GM19324 (cell line): ENCODE measurements around the gene SAMD3.
"Not testable (repeated sequence)": the region's sequence is repeated elsewhere in the genome, so short reads cannot be mapped to it uniquely, and the experiment has no call there.

Experiments used
- ATAC-seq: cut with Tn5 transposase; IDR thresholded peaks from one replicate; pipeline ENCODE4 v1.9.1; 2021; ENCODE audit warnings: mild to moderate bottlenecking, moderate library complexity; ENCODE audit not compliant: unreplicated experiment, low FRiP score

The SAMD3 gene

GRCh38 chr6:130222775-130223174 lies at the start of gene SAMD3:
Gene SAMD3, minus strand, starts transcription at chr6:130222951. Its CDS starts 7,678 bp downstream, at chr6:130215273.
- ATAC-seq: no peak

GRCh38 chr6:130269969-130270635 lies 47.4 kb upstream of the SAMD3 start:
- ATAC-seq: peak; percentile 90

GRCh38 chr6:130265553-130265952 lies 42.8 kb upstream of the SAMD3 start:
- ATAC-seq: not testable (repeated sequence)

GRCh38 chr6:130262008-130262407 lies 39.3 kb upstream of the SAMD3 start:
- no peak for ATAC-seq

GRCh38 chr6:130261558-130261957 lies 38.8 kb upstream of the SAMD3 start:
- ATAC-seq: not testable (repeated sequence)

- ATAC-seq: peak; percentile 42
Measured at GRCh38 chr6:130260614-130261241, 38.0 kb upstream of the SAMD3 start.

- peak; percentile 49 for ATAC-seq
Measured at GRCh38 chr6:130260050-130260462, 37.3 kb upstream of the SAMD3 start.

- ATAC-seq: peak; percentile 38
Measured at GRCh38 chr6:130259557-130259956, 36.8 kb upstream of the SAMD3 start.

GRCh38 chr6:130259140-130259539 lies 36.4 kb upstream of the SAMD3 start:
- ATAC-seq: peak; percentile 63

- ATAC-seq: no peak
Measured at GRCh38 chr6:130252527-130253237, 29.9 kb upstream of the SAMD3 start.

GRCh38 chr6:130245267-130245666 lies 22.5 kb upstream of the SAMD3 start:
- no peak for ATAC-seq

- ATAC-seq: no peak
Measured at GRCh38 chr6:130244728-130245127, 22.0 kb upstream of the SAMD3 start.

- ATAC-seq: no peak
Measured at GRCh38 chr6:130240232-130240631, 17.5 kb upstream of the SAMD3 start.

- no peak for ATAC-seq
Measured at GRCh38 chr6:130239755-130240154, 17.0 kb upstream of the SAMD3 start.

GRCh38 chr6:130233330-130233729 lies 10.6 kb upstream of the SAMD3 start:
- ATAC-seq: no peak

GRCh38 chr6:130230531-130230930 lies 7.8 kb upstream of the SAMD3 start:
- not testable (repeated sequence) for ATAC-seq

- no peak for ATAC-seq
Measured at GRCh38 chr6:130229645-130230044, 6.9 kb upstream of the SAMD3 start.

GRCh38 chr6:130223508-130223907 lies 757 bp upstream of the SAMD3 start:
- ATAC-seq: peak; percentile 98

GRCh38 chr6:130218134-130218533 lies 4.6 kb downstream of the SAMD3 start:
- ATAC-seq: no peak

GRCh38 chr6:130216620-130217019 lies 6.1 kb downstream of the SAMD3 start:
- no peak for ATAC-seq

- no peak for ATAC-seq
Measured at GRCh38 chr6:130215526-130215925, 7.2 kb downstream of the SAMD3 start.
